ENCODE data around the gene CPO. TPM values are rescaled to one million over a fixed set of nuclear protein-coding genes. Genes with fewer than 3 reads are reported as not detected.

The CPO gene
- total and polyA plus RNA-seq, 9 donors, result 0.17 to 31.8 (median 0.34) TPM; not detected in 3

DNA sequence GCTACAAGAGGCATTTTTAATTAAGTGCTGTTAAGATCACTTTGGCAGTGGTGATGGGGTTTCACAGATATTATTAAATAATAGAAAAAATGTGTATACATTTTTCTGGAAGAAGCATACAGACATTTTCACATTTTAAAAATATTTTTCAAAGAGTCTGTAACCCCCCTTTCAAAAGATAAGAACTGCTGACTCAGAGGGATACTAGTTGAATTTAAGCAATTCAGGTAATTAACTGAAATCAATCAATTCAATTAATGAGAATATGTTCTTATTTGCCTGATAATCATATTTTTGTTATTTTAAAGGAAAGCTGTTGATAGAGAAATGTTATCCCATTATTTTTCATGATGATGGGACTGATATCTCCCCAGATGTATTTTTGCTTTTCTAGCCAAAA lies 41.1 kb downstream of the CPO start:
- intact Hi-C loops (cut with DNase I), result loop anchor here (5.0 to 10.0 kb wide), 4 partner anchors 184 to 497 kb away; partner anchors contain the start of gene KLF7 (in 1 of the 4)
- H3K27ac ChIP-seq, result no peak overlapping the region

DNA sequence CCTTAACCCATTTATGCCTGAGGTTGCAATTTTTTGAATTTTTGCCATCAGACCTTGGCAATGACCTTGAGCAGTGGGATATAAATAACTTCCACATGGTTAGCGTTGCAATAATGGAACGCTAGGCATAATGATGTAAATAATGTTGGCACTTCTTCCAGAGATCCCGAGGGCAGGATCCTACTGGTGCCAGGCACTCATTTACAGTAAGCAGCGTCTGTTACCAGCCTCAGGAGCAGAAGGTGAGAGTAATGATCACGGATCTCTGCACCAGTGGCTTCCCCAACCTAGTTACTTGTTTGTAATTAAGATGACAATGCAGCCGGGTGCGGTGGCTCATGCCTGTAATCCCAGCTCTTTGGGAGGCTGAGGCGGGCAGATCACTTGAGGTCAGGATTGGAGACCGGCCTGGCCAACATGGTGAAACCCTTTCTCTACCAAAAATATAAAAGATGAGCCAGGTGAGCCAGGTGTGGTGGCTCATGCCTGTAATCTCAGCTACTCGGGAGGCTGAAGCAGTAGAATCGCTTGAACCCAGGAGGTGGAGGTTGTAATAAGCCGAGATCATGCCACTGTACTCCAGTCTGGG lies 41.9 kb downstream of the CPO start:
- Histone ChIP-seq H3K27me3 (no peaks in the 10 kb centered on the region), H3K4me3 (no peak overlapping the region), H3K9me3 (no peaks in the 10 kb centered on the region), H3K36me3 (no peaks in the 10 kb centered on the region), H3K27ac (no peak overlapping the region), H3K4me1 (ENCODE audit: insufficient read depth) (no peaks in the 10 kb centered on the region)
- TF ChIP-seq EP300 (IDR thresholded peaks at IDR 0.05) (no peak), POLR2A (IDR thresholded peaks at IDR 0.05) (no peak)
- TF ChIP-seq, protein P1, sequence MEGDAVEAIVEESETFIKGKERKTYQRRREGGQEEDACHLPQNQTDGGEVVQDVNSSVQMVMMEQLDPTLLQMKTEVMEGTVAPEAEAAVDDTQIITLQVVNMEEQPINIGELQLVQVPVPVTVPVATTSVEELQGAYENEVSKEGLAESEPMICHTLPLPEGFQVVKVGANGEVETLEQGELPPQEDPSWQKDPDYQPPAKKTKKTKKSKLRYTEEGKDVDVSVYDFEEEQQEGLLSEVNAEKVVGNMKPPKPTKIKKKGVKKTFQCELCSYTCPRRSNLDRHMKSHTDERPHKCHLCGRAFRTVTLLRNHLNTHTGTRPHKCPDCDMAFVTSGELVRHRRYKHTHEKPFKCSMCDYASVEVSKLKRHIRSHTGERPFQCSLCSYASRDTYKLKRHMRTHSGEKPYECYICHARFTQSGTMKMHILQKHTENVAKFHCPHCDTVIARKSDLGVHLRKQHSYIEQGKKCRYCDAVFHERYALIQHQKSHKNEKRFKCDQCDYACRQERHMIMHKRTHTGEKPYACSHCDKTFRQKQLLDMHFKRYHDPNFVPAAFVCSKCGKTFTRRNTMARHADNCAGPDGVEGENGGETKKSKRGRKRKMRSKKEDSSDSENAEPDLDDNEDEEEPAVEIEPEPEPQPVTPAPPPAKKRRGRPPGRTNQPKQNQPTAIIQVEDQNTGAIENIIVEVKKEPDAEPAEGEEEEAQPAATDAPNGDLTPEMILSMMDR (IDR thresholded peaks at IDR 0.05), result no peak
- 57 to 63% (median 60%) methylated on average over 12 of the region's 12 CpGs for WGBS, 3 donors
- intact Hi-C loops (cut with DNase I), result loop anchor here (5.0 to 10.0 kb wide), 4 partner anchors 184 to 496 kb away; partner anchors contain the start of gene KLF7 (in 1 of the 4)
- DNase-seq, result no peak

More for the DNA sequence above, 41.1 kb downstream of the CPO start:
- no peak overlapping the region for H3K4me3 ChIP-seq
- no peaks in the 10 kb centered on the region for H3K4me1 ChIP-seq (ENCODE audit: insufficient read depth)
- no peaks in the 10 kb centered on the region for H3K27me3 ChIP-seq
- no peak for DNase-seq
- no peaks in the 10 kb centered on the region for H3K36me3 ChIP-seq
- TF ChIP-seq POLR2A (IDR thresholded peaks at IDR 0.05) (no peak), EP300 (IDR thresholded peaks at IDR 0.05) (no peak)
- TF ChIP-seq, protein P1 (IDR thresholded peaks at IDR 0.05), result no peak
- H3K9me3 ChIP-seq, result no peaks in the 10 kb centered on the region

DNA sequence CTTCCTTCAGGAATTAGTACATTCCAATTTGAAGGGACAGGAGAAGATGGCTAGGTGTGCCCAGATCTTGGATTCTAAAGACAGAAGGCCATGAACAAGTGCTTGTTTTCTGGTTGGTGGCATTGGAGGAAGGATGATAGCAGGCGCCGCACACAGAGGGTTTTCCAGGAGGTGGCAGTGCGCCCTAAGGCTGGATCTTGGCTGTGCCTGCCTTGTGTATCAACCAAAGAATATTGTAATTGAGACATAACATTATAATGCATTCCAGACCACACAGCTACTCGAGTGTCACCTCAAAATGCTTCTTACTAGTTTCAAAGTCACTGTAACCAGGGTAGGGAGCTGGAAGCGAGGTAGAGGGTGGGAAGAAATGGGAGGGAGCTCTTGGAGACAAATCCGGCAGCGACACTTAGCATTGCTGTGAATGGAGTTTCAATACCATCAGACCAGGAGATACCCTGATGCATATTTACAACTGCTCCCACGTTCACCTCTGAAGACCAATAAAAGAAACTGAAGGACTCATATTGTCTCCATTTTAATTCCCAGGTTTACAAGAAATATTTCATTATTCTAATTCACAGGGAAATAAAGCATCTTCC lies 42.5 kb downstream of the CPO start:
- H3K36me3 ChIP-seq, result no peaks in the 10 kb centered on the region
- no peaks in the 10 kb centered on the region for H3K9me3 ChIP-seq
- no peaks in the 10 kb centered on the region for H3K27me3 ChIP-seq
- TF ChIP-seq, protein P1 (IDR thresholded peaks at IDR 0.05), result peak; percentile 22 to 52 (median 36)
- no peak for TF ChIP-seq POLR2A (IDR thresholded peaks at IDR 0.05)
- WGBS, 3 donors, result 48 to 53% (median 52%) methylated on average over 8 of the region's 8 CpGs
- no peak overlapping the region for H3K27ac ChIP-seq
- DNase-seq, result peak; percentile 40 to 79 (median 70)
- no peaks in the 10 kb centered on the region for H3K4me1 ChIP-seq (ENCODE audit: insufficient read depth)
- intact Hi-C loops (cut with DNase I), result loop anchor here (2.0 to 10.0 kb wide), 5 partner anchors 183 to 495 kb away; partner anchors contain the start of gene KLF7 (in 1 of the 4)
- no peak overlapping the region for H3K4me3 ChIP-seq

DNA sequence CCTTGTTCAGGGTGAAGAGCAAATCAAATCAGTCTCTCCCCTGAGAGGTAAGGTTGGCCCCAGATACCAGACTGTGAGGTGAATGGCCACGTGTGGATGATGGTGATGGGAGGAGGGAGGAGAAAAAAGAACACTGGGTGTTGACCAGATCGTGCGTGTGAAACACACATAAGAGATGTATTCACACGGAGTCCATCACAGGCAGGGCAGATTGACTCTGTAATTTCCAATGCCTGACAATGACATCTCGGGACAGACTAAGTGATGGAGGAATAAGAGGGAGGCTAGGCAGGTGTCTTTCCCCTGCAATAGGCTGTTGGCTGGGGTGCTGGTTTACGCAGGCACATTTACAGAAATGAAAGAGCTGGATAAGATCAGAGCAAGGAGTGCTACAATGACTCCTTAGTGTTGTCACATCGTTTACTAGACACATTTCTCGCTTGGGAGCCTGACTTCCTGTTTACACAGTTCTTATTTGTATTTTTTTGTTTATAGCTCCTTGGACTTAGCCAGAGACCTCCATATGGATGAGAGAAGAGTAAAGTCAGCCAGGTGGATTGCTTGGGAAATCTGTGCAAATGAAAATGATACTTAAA lies 43.1 kb downstream of the CPO start:
- 76 to 84% (median 83%) methylated on average over 8 of the region's 8 CpGs for WGBS, 3 donors
- TF ChIP-seq POLR2A (IDR thresholded peaks at IDR 0.05), result no peak
- TF ChIP-seq, protein P1 (IDR thresholded peaks at IDR 0.05), result no peak
- no peak for TF ChIP-seq EP300 (IDR thresholded peaks at IDR 0.05)
- Histone ChIP-seq H3K36me3 (no peaks in the 10 kb centered on the region), H3K9me3 (no peaks in the 10 kb centered on the region), H3K4me1 (ENCODE audit: insufficient read depth) (no peaks in the 10 kb centered on the region), H3K27me3 (no peaks in the 10 kb centered on the region), H3K4me3 (no peak overlapping the region), H3K27ac (no peak overlapping the region)
- DNase-seq, result no peak
- intact Hi-C loops (cut with DNase I), result loop anchor here (2.0 to 10.0 kb wide), 5 partner anchors 182 to 495 kb away; partner anchors contain the start of gene KLF7 (in 1 of the 4)
